Thyroid gland (tissue), 4 donors: ENCODE measurements around the gene ZNF785. TPM values are rescaled to one million over a fixed set of nuclear protein-coding genes. Genes with fewer than 3 reads are reported as not detected.

Source experiments
- DNase-seq, 2 donors: peaks; one replicate each; pipeline ENCODE4 v3.0.0-alpha.2; 2019
- H3K27ac ChIP-seq, 3 donors: fragments of 200-600 bp; sonication (generic); 1 replicate in 2 of 3; 2 replicates in 1 of 3; pipeline ENCODE4 v1.5.1; 2016 to 2019; ENCODE audit warnings: mild to moderate bottlenecking in 1 of 3, moderate library complexity in 1 of 3
- H3K27me3 ChIP-seq: fragments of 200-600 bp; sonication (generic); one replicate; pipeline ENCODE4 v1.5.1; 2019
- H3K36me3 ChIP-seq, 2 donors: fragments of 200-600 bp; sonication (generic); one replicate each; pipeline ENCODE4 v1.5.1; 2016 to 2019
- H3K4me1 ChIP-seq, 2 donors: fragments of 200-600 bp; sonication (generic); one replicate each; pipeline ENCODE4 v1.5.1; 2017 to 2019
- H3K4me3 ChIP-seq, 3 donors: fragments of 200-600 bp; sonication (generic); replicated peaks in 1 of 3; 1 replicate in 2 of 3; 2 replicates in 1 of 3; pipeline ENCODE4 v1.5.1; 2016; ENCODE audit warnings: mild to moderate bottlenecking in 1 of 3
- H3K9me3 ChIP-seq: fragments of 200-600 bp; sonication (generic); one replicate; pipeline ENCODE4 v1.5.1; 2017
- CTCF ChIP-seq, 6 experiments: fragments of 200-600 bp in 3 of 6; fragments of 450-650 bp in 3 of 6; sonication (generic) in 3 of 6; IDR thresholded peaks; one replicate each; pipeline ENCODE4 v1.5.1; 2016 to 2019; ENCODE audit warnings: antibody characterized with exemption in 6 of 6, mild to moderate bottlenecking in 2 of 6, inconsistent platforms in 1 of 6, moderate library complexity in 1 of 6
- POLR2A ChIP-seq, 2 donors: fragments of 450-650 bp; IDR thresholded peaks; one replicate each; pipeline ENCODE4 v1.6.1; 2017; ENCODE audit warnings: antibody characterized with exemption in 2 of 2, mild to moderate bottlenecking in 2 of 2, moderate library complexity in 1 of 2
- WGBS, 2 donors: methylation state at CpG; one replicate each; pipeline ENCODE4 v1.1.5; 2017; 5-methylcytosine and 5-hydroxymethylcytosine counted together
- intact Hi-C: fragments of 100-400 bp; cut with DNase I; formaldehyde crosslinking; loops from one replicate; pipeline ENCODE4 v1.15.1; 2023
- small RNA-seq: library from RNA; depleted of rRNA; stranded (forward); fragments of <200 nt; gene quantifications from one replicate; pipeline ENCODE3, GENCODE V24; 2016
- total RNA-seq, 4 donors: library from RNA; depleted of rRNA; stranded (reverse); fragments of >200 nt; gene quantifications; one replicate each; pipeline ENCODE4 v1.2.3, GENCODE V29; 2016

The ZNF785 gene
- total RNA-seq, 4 donors from 2014 or later = 10.3 to 16.9 (median 12.4) TPM

- DNase-seq = peak; percentile 95
- WGBS, 2 donors = 0% methylated on average over 13 to 36 of the region's 70 CpGs
- H3K27me3 ChIP-seq = no peaks in the 10 kb centered on the region
- H3K36me3 ChIP-seq = peaks cover 8 to 17% of the 10 kb centered on the region in 2 donors
- peak within 1 kb of the TSS; percentile 59 to 81 (median 73) for H3K4me3 ChIP-seq
- no peaks in the 10 kb centered on the region for H3K9me3 ChIP-seq
- intact Hi-C loops = loop anchor here (5.0 to 10.0 kb wide), 2 partner anchors 38 to 100 kb away; partner anchors contain the start of gene ZNF688
- TF ChIP-seq POLR2A (IDR thresholded peaks at IDR 0.05) (peak; percentile 32 to 78), CTCF (IDR thresholded peaks at IDR 0.05) (no peak)
- peak within 1 kb of the TSS; percentile 77 to 92 (median 82) for H3K27ac ChIP-seq
- H3K4me1 ChIP-seq = peaks cover 16 to 17% of the 10 kb centered on the region in 2 donors
Measured at GRCh38 chr16:30534368-30535105, 51.0 kb downstream of the ZNF785 start, which contains the start of gene ZNF747. Gene ZNF747, minus strand, starts transcription at chr16:30534858. Its CDS starts 179 bp downstream, at chr16:30534679.

- intact Hi-C loops = loop anchor here (10.0 kb wide), 1 partner anchor 101 kb away; no protein-coding TSS in a partner anchor
- Histone ChIP-seq H3K27ac (peak overlapping the region; percentile 77 to 92 (median 82)), H3K4me1 (peaks cover 16 to 17% of the 10 kb centered on the region in 2 donors), H3K36me3 (peaks cover 8 to 17% of the 10 kb centered on the region in 2 donors), H3K9me3 (no peaks in the 10 kb centered on the region), H3K27me3 (no peaks in the 10 kb centered on the region), H3K4me3 (peak overlapping the region; percentile 59 to 81 (median 73))
- TF ChIP-seq CTCF (IDR thresholded peaks at IDR 0.05) (no peak), POLR2A (IDR thresholded peaks at IDR 0.05) (no peak)
- WGBS, 2 donors = 29 to 31% methylated on average over 15 to 16 of the region's 29 CpGs
- peak in 1 of 2 donors; percentile 8 for DNase-seq
Measured at GRCh38 chr16:30533748-30534367, 51.6 kb downstream of the ZNF785 start.

GRCh38 chr16:30533146-30533522 lies 52.4 kb downstream of the ZNF785 start:
- peaks cover 8 to 17% of the 10 kb centered on the region in 2 donors for H3K36me3 ChIP-seq
- no peaks in the 10 kb centered on the region for H3K27me3 ChIP-seq
- intact Hi-C loops = loop anchor here (10.0 kb wide), 1 partner anchor 102 kb away; no protein-coding TSS in a partner anchor
- no peak for DNase-seq
- 84 to 89% methylated on average over 11 of the region's 11 CpGs for WGBS, 2 donors
- TF ChIP-seq CTCF (IDR thresholded peaks at IDR 0.05) = no peak
- TF ChIP-seq POLR2A (IDR thresholded peaks at IDR 0.05) = no peak
- H3K9me3 ChIP-seq = no peaks in the 10 kb centered on the region
- H3K4me1 ChIP-seq = peaks cover 18 to 24% of the 10 kb centered on the region in 2 donors
- no peak overlapping the region for H3K4me3 ChIP-seq
- no peak overlapping the region for H3K27ac ChIP-seq

- 94% methylated on average over 29 of the region's 57 CpGs for whole genome bisulfite sequencing, 2 donors
- H3K27ac ChIP-seq = no peak overlapping the region
- intact Hi-C loops = loop anchor here (10.0 kb wide), 1 partner anchor 102 kb away; no protein-coding TSS in a partner anchor
- peaks cover 8 to 17% of the 10 kb centered on the region in 2 donors for H3K36me3 ChIP-seq
- H3K4me1 ChIP-seq = peaks cover 24 to 30% of the 10 kb centered on the region in 2 donors
- DNase-seq = no peak
- no peaks in the 10 kb centered on the region for H3K27me3 ChIP-seq
- no peak overlapping the region for H3K4me3 ChIP-seq
- no peaks in the 10 kb centered on the region for H3K9me3 ChIP-seq
- TF ChIP-seq POLR2A (IDR thresholded peaks at IDR 0.05) = no peak
- no peak for TF ChIP-seq CTCF (IDR thresholded peaks at IDR 0.05)
Measured at GRCh38 chr16:30532285-30533145, 53.0 kb downstream of the ZNF785 start.

Small RNA genes within 50 kb of the gene (small RNA-seq; reads per million reads assigned to genes)
- gene AC093249.1 (not detected), gene AC093249.4 (not detected)

Other genes with a start within 250 kb of the ZNF785 start
- gene CD2BP2, start 230.4 kb downstream of the ZNF785 start, total RNA-seq = 10 to 100 TPM; 39.1 to 68.5 (median 56.1) TPM
- 10 to 100 TPM; 26.6 to 38.1 (median 33.5) TPM for gene TBC1D10B, start 215.2 kb downstream of the ZNF785 start, total RNA-seq
- gene MYL11, start 210.9 kb downstream of the ZNF785 start, total RNA-seq = not detected
- gene SEPTIN1, start 203.1 kb downstream of the ZNF785 start, total RNA-seq = 1 to 10 TPM in 3 of 4 donors, under 1 TPM in 1; 0.56 to 3.4 (median 1.4) TPM
- 10 to 100 TPM in 2 of 4 donors, 1 to 10 TPM in 2; 8.5 to 12.2 (median 9.4) TPM for gene ZNF48, start 190.3 kb downstream of the ZNF785 start, total RNA-seq
- gene ZNF771, start 178.1 kb downstream of the ZNF785 start, total RNA-seq = 10 to 100 TPM in 3 of 4 donors, 1 to 10 TPM in 1; 9.1 to 29.5 (median 19.1) TPM
- gene DCTPP1, start 155.7 kb downstream of the ZNF785 start, total RNA-seq = 10 to 100 TPM; 18.8 to 26.4 (median 22.5) TPM
- 10 to 100 TPM; 34.5 to 41.3 (median 39.9) TPM for gene SEPHS2, start 139.8 kb downstream of the ZNF785 start, total RNA-seq
- gene ITGAL, start 113.0 kb downstream of the ZNF785 start, total RNA-seq = 1 to 10 TPM in 3 of 4 donors, under 1 TPM in 1; 0.56 to 4.6 (median 2.8) TPM
- gene ZNF768, start 59.1 kb downstream of the ZNF785 start, total RNA-seq = 10 to 100 TPM; 27.4 to 44.9 (median 32.3) TPM
- gene ZNF747, start 50.8 kb downstream of the ZNF785 start, total RNA-seq = 10 to 100 TPM; 13.6 to 30.7 (median 21.8) TPM
- gene ZNF764, start 27.3 kb downstream of the ZNF785 start, total RNA-seq = 10 to 100 TPM in 3 of 4 donors, 1 to 10 TPM in 1; 9.3 to 15.4 (median 11.8) TPM
- 10 to 100 TPM; 10.6 to 26.1 (median 16.5) TPM for gene ZNF688, start 14.0 kb downstream of the ZNF785 start, total RNA-seq
- 10 to 100 TPM in 3 of 4 donors, 1 to 10 TPM in 1; 9.7 to 14.7 (median 11.8) TPM for gene ZNF689, start 24.7 kb upstream of the ZNF785 start, total RNA-seq
- 10 to 100 TPM; 26.5 to 44.7 (median 34.7) TPM for gene PRR14, start 65.3 kb upstream of the ZNF785 start, total RNA-seq
- gene FBRS, start 72.7 kb upstream of the ZNF785 start, total RNA-seq = 10 to 100 TPM; 35.6 to 56.8 (median 42.1) TPM
- 10 to 100 TPM; 32.9 to 57.7 (median 50.7) TPM for gene SRCAP, start 113.5 kb upstream of the ZNF785 start, total RNA-seq
- gene PHKG2, start 162.7 kb upstream of the ZNF785 start, total RNA-seq = 10 to 100 TPM; 28.1 to 52.8 (median 42.3) TPM
- 10 to 100 TPM in 3 of 4 donors, 1 to 10 TPM in 1; 9.6 to 24.7 (median 15.5) TPM for gene CFAP119, start 176.4 kb upstream of the ZNF785 start, total RNA-seq
- gene RNF40, start 176.6 kb upstream of the ZNF785 start, total RNA-seq = 100 to 1,000 TPM; 105 to 147 (median 113) TPM
- gene ZNF629, start 201.5 kb upstream of the ZNF785 start, total RNA-seq = 10 to 100 TPM; 14.5 to 26.7 (median 19.0) TPM